Adrenal gland (tissue), 12 donors: ENCODE results near the gene DVL3. TPM values are rescaled to one million over a fixed set of nuclear protein-coding genes. Genes with fewer than 3 reads are reported as not detected.
"Not testable (repeated sequence)": the region's sequence is repeated elsewhere in the genome, so short reads cannot be mapped to it uniquely, and the experiment has no call there.

Experiments
- DNase-seq, 7 donors: peaks; one replicate each; pipeline ENCODE4 v3.0.0-alpha.2; 2019 to 2020
- H3K27ac ChIP-seq, 5 donors: fragments of 200-600 bp; sonication (generic) in 4 of 5; 1 replicate in 3 of 5; 2 replicates in 2 of 5; pipeline versions ENCODE4 v1.5.1 to v1.8.0; 2016 to 2020; ENCODE audit warnings: mild to moderate bottlenecking in 1 of 5
- H3K27me3 ChIP-seq: fragments of 200-600 bp; 2 replicates; pipeline ENCODE4 v1.8.0; 2021
- H3K36me3 ChIP-seq, 2 donors: fragments of 200-600 bp; replicated peaks in 1 of 2; 1 replicate in 1 of 2; 2 replicates in 1 of 2; pipeline versions ENCODE4 v1.5.1 to v1.8.0; 2018 to 2022
- H3K4me1 ChIP-seq, 2 donors: fragments of 200-600 bp; replicated peaks in 1 of 2; 1 replicate in 1 of 2; 2 replicates in 1 of 2; pipeline versions ENCODE4 v1.5.1 to v1.8.0; 2018 to 2021
- H3K4me3 ChIP-seq, 4 donors: fragments of 200-600 bp; sonication (generic) in 3 of 4; one replicate each; pipeline ENCODE4 v1.5.1; 2016 to 2018
- H3K9me3 ChIP-seq, 3 donors: fragments of 200-600 bp; sonication (generic) in 1 of 3; replicated peaks in 1 of 3; 1 replicate in 2 of 3; 2 replicates in 1 of 3; pipeline versions ENCODE4 v1.5.1 to v1.8.0; 2016 to 2021
- POLR2A ChIP-seq, 2 donors: fragments of 450-650 bp; IDR thresholded peaks; one replicate each; pipeline ENCODE4 v1.6.1; 2017; ENCODE audit warnings: antibody characterized with exemption in 2 of 2, mild to moderate bottlenecking in 2 of 2, moderate library complexity in 1 of 2
- WGBS, 4 donors: extraction: QIAGEN DNeasy Blood & Tissue Kit in 2 of 4; methylation state at CpG; one replicate each; pipeline versions ENCODE4 v1.1.5 to v1.1.7; 2013 to 2017; 5-methylcytosine and 5-hydroxymethylcytosine counted together
- intact Hi-C, 2 donors: fragments of 100-400 bp; cut with DNase I; formaldehyde crosslinking; loops; one replicate each; pipeline versions ENCODE4 v1.14.1 to v1.15.0; 2022 to 2023
- polyA plus RNA-seq, 3 donors: library from polyadenylated mRNA; stranded (reverse); fragments of 200-250 nt in 2 of 3; fragments of 350-450 nt in 1 of 3; fragmentation: Illumina TruSeq in 1 of 3; extraction: RNeasy Lipid Tissue Mini Kit (QIAGEN cat#74804) in 1 of 3; gene quantifications; one replicate each; pipeline ENCODE4 v1.2.3, GENCODE V29; 2013 to 2014
- total RNA-seq, 9 donors: library from RNA; depleted of rRNA in 4 of 9; stranded (reverse); fragments of >200 nt in 4 of 9; fragments of 120-200 nt in 1 of 9; fragmentation: NEBNext Ultra II Directional in 1 of 9; extraction: Animal tissue kit (Norgen Biotek cat#: 25700) in 1 of 9; gene quantifications; one replicate each; pipeline versions ENCODE4 v1.1.0 to v1.2.4, GENCODE V29; 2013 to 2023
- TF ChIP-seq, protein P1 (sequence below), 6 experiments: fragments of 450-650 bp in 4 of 6; fragments of 200-600 bp in 2 of 6; sonication (generic) in 1 of 6; IDR thresholded peaks; 1 replicate in 5 of 6; 2 replicates in 1 of 6; pipeline versions ENCODE4 v1.5.1 to v1.8.0; 2016 to 2021; ENCODE audit warnings: antibody characterized with exemption in 6 of 6, mild to moderate bottlenecking in 2 of 6, moderate library complexity in 1 of 6
- donor health status: healthy with polysubstance abuse.
- donor health status: Bipolar disorder and iron deficiency.
- donor health status: DM: yes; HTN: yes; CAD: no.
- donor health status: DM: no; HTN: no; CAD: no.
- donor health status: DM: no; HTN: no; CAD: no.
- donor health status: DM: yes; HTN: yes; CAD: no.

Gene DVL3
- total and polyA plus RNA-seq, 12 donors = 34.1 to 94.1 (median 65.6) TPM

DNA sequence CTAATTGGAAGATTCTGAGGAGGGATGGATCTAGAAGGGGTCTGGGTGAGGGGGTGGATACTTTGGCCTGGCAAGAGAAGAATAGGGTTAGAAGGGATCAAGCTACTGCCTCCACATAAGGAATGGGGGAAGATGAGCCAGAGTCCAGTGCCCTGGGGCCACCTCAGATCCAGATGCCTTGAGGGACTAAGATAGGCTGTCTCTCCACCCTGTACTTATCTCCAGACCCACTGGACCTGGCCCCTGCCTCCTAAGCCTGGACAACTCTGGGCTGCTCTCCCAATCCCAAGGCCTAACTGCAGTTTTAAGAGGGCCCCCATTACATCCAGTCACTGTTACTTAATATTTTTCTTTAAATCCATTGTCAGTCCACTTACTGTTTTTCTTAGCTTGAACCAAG lies 2.0 kb downstream of the DVL3 start:
- H3K27ac ChIP-seq = peak overlapping the region in 4 of 5 donors; percentile 76 to 95 (median 88)
- intact Hi-C loops = no loop called here
- H3K36me3 ChIP-seq = no peaks in the 10 kb centered on the region
- H3K4me1 ChIP-seq = peaks cover 46 to 54% of the 10 kb centered on the region in 2 donors
- H3K4me3 ChIP-seq = peak overlapping the region in 3 of 4 donors; percentile 72 to 98 (median 78)
- TF ChIP-seq, protein P1, sequence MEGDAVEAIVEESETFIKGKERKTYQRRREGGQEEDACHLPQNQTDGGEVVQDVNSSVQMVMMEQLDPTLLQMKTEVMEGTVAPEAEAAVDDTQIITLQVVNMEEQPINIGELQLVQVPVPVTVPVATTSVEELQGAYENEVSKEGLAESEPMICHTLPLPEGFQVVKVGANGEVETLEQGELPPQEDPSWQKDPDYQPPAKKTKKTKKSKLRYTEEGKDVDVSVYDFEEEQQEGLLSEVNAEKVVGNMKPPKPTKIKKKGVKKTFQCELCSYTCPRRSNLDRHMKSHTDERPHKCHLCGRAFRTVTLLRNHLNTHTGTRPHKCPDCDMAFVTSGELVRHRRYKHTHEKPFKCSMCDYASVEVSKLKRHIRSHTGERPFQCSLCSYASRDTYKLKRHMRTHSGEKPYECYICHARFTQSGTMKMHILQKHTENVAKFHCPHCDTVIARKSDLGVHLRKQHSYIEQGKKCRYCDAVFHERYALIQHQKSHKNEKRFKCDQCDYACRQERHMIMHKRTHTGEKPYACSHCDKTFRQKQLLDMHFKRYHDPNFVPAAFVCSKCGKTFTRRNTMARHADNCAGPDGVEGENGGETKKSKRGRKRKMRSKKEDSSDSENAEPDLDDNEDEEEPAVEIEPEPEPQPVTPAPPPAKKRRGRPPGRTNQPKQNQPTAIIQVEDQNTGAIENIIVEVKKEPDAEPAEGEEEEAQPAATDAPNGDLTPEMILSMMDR (IDR thresholded peaks at IDR 0.05) = no peak
- no peak for TF ChIP-seq POLR2A (IDR thresholded peaks at IDR 0.05)
- no peaks in the 10 kb centered on the region for H3K27me3 ChIP-seq
- DNase-seq = no peak
- H3K9me3 ChIP-seq = no peaks in the 10 kb centered on the region

DNA sequence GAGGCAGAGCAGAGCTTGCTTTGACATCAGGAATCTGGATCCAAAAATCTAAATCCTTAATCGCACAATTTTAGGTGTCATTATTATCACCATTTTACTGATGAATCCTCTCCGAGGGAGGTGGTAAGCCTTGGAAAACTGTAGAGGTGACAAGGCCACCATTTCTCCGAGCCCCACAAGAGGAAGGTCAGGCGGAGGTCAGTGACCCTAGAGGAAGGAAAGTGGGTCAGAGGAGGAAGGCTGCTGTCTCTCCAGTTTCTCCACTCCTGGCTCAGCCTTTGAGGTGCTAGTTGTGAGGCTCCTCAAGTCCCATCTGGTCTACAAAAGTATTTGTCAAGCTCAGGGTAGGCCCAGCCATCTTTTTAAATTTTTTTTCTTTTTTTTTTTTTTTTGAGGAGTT lies 3.2 kb downstream of the DVL3 start:
- peaks cover 0 to 8% of the 10 kb centered on the region in 2 donors for H3K36me3 ChIP-seq
- 23 to 31% (median 27%) methylated on average over 4 of the region's 4 CpGs for WGBS, 4 donors
- H3K9me3 ChIP-seq = no peaks in the 10 kb centered on the region
- intact Hi-C loops = no loop called here
- peak overlapping the region in 3 of 5 donors; percentile 30 to 87 (median 71) for H3K27ac ChIP-seq
- no peak overlapping the region for H3K4me3 ChIP-seq
- no peak for DNase-seq
- H3K4me1 ChIP-seq = peaks cover 46 to 54% of the 10 kb centered on the region in 2 donors
- no peaks in the 10 kb centered on the region for H3K27me3 ChIP-seq
- TF ChIP-seq POLR2A (IDR thresholded peaks at IDR 0.05) = no peak
- TF ChIP-seq, protein P1 (IDR thresholded peaks at IDR 0.05) = no peak

DNA sequence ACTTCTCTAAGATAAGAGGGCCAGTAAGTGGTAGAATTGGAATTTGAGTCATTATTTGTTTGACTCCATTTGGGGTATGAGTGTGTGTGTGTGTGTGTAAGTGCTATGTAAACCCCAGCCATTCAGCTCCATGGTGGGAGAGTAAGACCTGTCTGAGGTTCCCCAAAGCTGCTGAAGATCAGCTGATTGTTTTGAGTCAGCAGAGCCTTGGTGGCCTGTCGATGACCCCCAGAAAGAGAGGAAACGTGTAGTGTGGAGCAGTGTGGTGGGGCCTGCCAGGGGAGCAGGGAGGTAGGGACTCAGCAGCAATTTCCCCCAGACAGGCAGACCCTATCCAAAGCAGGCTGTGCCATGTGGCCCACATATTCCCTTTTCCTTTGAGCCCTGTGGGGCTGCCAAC lies 5.3 kb downstream of the DVL3 start:
- TF ChIP-seq POLR2A (IDR thresholded peaks at IDR 0.05) = no peak
- TF ChIP-seq, protein P1 (IDR thresholded peaks at IDR 0.05) = no peak
- Histone ChIP-seq H3K9me3 (no peaks in the 10 kb centered on the region), H3K4me1 (peaks cover 41 to 54% of the 10 kb centered on the region in 2 donors), H3K27me3 (no peaks in the 10 kb centered on the region), H3K4me3 (no peak overlapping the region), H3K36me3 (peaks cover 0 to 28% of the 10 kb centered on the region in 2 donors), H3K27ac (peak overlapping the region in 3 of 5 donors; percentile 48 to 87 (median 82))
- intact Hi-C loops = no loop called here
- no peak for DNase-seq
- WGBS, 4 donors = 17 to 30% (median 19%) methylated on average over 2 of the region's 2 CpGs

DNA sequence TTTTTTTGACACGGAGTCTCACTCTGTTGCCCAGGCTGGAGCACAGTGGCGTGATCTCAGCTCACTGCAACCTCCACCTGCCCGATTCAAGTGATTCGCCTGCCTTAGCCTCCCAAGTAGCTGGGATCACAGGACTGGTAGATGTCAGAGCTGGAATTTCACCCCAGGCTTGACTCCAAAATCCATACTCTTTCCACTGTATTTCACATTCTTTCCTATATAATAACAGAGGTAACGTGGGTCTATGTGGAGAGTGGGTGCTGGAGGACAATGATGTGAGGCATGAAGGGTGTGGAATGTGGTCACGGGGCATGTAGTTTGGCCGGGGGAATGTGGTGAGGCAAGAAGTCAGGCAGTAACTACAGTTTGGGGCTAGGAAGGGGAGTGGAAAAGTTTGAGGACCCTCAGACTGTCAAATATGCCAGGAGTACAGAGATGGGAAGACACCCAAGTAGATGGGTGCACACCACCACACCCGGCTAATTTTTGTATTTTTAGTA lies 7.4 kb downstream of the DVL3 start:
- H3K9me3 ChIP-seq, DNase-seq, H3K4me3 ChIP-seq, intact Hi-C loops, H3K27me3 ChIP-seq, H3K27ac ChIP-seq: not testable (repeated sequence)
- H3K4me1 ChIP-seq = peaks cover 34 to 45% of the 10 kb centered on the region in 2 donors
- H3K36me3 ChIP-seq = peaks cover 0 to 50% of the 10 kb centered on the region in 2 donors
- WGBS, 4 donors = 71 to 86% (median 77%) methylated on average over 7 to 8 of the region's 8 CpGs

DNA sequence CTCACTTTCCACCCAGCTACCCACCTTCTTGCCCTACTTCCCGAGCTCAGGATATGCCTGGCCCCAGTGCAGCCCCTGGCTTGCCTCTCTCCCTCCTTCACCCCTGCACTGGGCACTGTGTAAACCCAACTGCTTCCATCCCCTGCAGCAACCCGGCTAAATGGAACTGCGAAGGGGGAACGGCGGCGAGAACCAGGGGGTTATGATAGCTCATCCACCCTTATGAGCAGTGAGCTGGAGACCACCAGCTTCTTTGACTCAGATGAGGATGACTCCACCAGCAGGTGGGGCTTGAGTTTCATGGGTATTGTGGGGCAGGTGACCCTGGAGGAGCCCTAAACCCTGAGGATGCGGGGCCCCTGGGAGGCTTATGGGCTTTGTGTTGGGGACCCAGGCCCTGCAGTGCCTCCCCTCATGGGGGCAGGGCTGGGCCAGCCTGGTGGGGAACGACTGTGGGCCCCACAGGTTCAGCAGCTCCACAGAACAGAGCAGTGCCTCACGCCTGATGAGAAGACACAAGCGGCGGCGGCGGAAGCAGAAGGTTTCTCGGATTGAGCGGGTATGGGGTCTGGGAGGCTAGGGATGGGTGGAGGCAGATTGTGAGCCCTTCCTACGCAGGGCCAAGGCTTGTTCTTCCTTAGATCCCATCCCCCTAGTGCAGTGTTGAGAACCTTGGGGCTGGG lies 9.6 kb downstream of the DVL3 start:
- Histone ChIP-seq H3K9me3 (no peaks in the 10 kb centered on the region), H3K27ac (no peak overlapping the region), H3K36me3 (peaks cover 0 to 72% of the 10 kb centered on the region in 2 donors), H3K4me3 (no peak overlapping the region), H3K4me1 (peaks cover 23% of the 10 kb centered on the region in 2 donors), H3K27me3 (no peaks in the 10 kb centered on the region)
- WGBS, 4 donors = 90 to 95% (median 92%) methylated on average over 14 to 16 of the region's 16 CpGs
- DNase-seq = no peak
- intact Hi-C loops = no loop called here
- TF ChIP-seq POLR2A (IDR thresholded peaks at IDR 0.05) = no peak
- TF ChIP-seq, protein P1 (IDR thresholded peaks at IDR 0.05) = no peak
